Measurements from ENCODE around the gene OPA1. TPM values are rescaled to one million over a fixed set of nuclear protein-coding genes. Genes with fewer than 3 reads are reported as not detected.
A peak's percentile ranks its signal among the peaks of the same experiment; 100 is the strongest.

Gene OPA1
- total and polyA plus RNA-seq, 2 of the 13 experiments (the other 11 are each of a cell fraction or from before 2014, with no cell fraction given): 26.7 to 78.5 TPM

GRCh38 chr3:193711964-193712598 lies 119.1 kb downstream of the OPA1 start (continued):
- TF ChIP-seq HOXA7 (CRISPR knock-in tag; IDR thresholded peaks at IDR 0.05) (no peak), ZNF138 (CRISPR knock-in tag; IDR thresholded peaks at IDR 0.05; ENCODE audit: low read depth) (0 out of 2 replicates have a peak, but pooled peaks have one; percentile 44), MAFF (IDR thresholded peaks at IDR 0.05; ENCODE audit: low read depth, low read length) (no peak; the same call in 1 of the 2 replicates), FOSL1 (CRISPR knock-in tag; IDR thresholded peaks at IDR 0.05; ENCODE audit: borderline replicate concordance) (peak; percentile 81), ZBTB38 (CRISPR knock-in tag; IDR thresholded peaks at IDR 0.05) (peak; percentile 74), ZNF788 (CRISPR knock-in tag; IDR thresholded peaks at IDR 0.05; ENCODE audit: borderline replicate concordance) (peak; percentile 99), ZNF496 (CRISPR knock-in tag; IDR thresholded peaks at IDR 0.05; ENCODE audit: insufficient replicate concordance) (no peak), ZFP1 (CRISPR knock-in tag; IDR thresholded peaks at IDR 0.05) (peak; percentile 91), ZFP90 (CRISPR knock-in tag; IDR thresholded peaks at IDR 0.05; ENCODE audit: borderline replicate concordance) (peak; percentile 82; the same call in 1 of the 2 replicates), SIN3B (IDR thresholded peaks at IDR 0.05; ENCODE audit: low read length) (no peak), ZNF256 (CRISPR knock-in tag; conservative IDR thresholded peaks at IDR 0.05) (no peak), GPN1 (CRISPR knock-in tag; IDR thresholded peaks at IDR 0.05; ENCODE audit: borderline replicate concordance) (no peak), HOXD1 (CRISPR knock-in tag; IDR thresholded peaks at IDR 0.05) (peak; percentile 98), ZNF30 (CRISPR knock-in tag; IDR thresholded peaks at IDR 0.05) (no peak), ZNF83 (CRISPR knock-in tag; IDR thresholded peaks at IDR 0.05; ENCODE audit: borderline replicate concordance) (peak; percentile 30; the same call in 1 of the 2 replicates), ZNF12 (CRISPR knock-in tag; IDR thresholded peaks at IDR 0.05) (peak; percentile 87), ZNF772 (CRISPR knock-in tag; IDR thresholded peaks at IDR 0.05) (peak; percentile 97), NBN (conservative IDR thresholded peaks at IDR 0.05) (no peak)
- TF ChIP-seq, protein P1, sequence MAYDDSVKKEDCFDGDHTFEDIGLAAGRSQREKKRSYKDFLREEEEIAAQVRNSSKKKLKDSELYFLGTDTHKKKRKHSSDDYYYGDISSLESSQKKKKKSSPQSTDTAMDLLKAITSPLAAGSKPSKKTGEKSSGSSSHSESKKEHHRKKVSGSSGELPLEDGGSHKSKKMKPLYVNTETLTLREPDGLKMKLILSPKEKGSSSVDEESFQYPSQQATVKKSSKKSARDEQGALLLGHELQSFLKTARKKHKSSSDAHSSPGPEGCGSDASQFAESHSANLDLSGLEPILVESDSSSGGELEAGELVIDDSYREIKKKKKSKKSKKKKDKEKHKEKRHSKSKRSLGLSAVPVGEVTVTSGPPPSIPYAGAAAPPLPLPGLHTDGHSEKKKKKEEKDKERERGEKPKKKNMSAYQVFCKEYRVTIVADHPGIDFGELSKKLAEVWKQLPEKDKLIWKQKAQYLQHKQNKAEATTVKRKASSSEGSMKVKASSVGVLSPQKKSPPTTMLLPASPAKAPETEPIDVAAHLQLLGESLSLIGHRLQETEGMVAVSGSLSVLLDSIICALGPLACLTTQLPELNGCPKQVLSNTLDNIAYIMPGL (CRISPR knock-in tag; IDR thresholded peaks at IDR 0.05; ENCODE audit: borderline replicate concordance in 1 of 2, low read depth in 1 of 2): peak; percentile 34 to 62; a peak in 3 of 4 replicates
- TF ChIP-seq, protein P2, sequence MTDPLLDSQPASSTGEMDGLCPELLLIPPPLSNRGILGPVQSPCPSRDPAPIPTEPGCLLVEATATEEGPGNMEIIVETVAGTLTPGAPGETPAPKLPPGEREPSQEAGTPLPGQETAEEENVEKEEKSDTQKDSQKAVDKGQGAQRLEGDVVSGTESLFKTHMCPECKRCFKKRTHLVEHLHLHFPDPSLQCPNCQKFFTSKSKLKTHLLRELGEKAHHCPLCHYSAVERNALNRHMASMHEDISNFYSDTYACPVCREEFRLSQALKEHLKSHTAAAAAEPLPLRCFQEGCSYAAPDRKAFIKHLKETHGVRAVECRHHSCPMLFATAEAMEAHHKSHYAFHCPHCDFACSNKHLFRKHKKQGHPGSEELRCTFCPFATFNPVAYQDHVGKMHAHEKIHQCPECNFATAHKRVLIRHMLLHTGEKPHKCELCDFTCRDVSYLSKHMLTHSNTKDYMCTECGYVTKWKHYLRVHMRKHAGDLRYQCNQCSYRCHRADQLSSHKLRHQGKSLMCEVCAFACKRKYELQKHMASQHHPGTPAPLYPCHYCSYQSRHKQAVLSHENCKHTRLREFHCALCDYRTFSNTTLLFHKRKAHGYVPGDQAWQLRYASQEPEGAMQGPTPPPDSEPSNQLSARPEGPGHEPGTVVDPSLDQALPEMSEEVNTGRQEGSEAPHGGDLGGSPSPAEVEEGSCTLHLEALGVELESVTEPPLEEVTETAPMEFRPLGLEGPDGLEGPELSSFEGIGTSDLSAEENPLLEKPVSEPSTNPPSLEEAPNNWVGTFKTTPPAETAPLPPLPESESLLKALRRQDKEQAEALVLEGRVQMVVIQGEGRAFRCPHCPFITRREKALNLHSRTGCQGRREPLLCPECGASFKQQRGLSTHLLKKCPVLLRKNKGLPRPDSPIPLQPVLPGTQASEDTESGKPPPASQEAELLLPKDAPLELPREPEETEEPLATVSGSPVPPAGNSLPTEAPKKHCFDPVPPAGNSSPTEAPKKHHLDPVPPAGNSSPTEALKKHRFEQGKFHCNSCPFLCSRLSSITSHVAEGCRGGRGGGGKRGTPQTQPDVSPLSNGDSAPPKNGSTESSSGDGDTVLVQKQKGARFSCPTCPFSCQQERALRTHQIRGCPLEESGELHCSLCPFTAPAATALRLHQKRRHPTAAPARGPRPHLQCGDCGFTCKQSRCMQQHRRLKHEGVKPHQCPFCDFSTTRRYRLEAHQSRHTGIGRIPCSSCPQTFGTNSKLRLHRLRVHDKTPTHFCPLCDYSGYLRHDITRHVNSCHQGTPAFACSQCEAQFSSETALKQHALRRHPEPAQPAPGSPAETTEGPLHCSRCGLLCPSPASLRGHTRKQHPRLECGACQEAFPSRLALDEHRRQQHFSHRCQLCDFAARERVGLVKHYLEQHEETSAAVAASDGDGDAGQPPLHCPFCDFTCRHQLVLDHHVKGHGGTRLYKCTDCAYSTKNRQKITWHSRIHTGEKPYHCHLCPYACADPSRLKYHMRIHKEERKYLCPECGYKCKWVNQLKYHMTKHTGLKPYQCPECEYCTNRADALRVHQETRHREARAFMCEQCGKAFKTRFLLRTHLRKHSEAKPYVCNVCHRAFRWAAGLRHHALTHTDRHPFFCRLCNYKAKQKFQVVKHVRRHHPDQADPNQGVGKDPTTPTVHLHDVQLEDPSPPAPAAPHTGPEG (CRISPR knock-in tag; IDR thresholded peaks at IDR 0.05): peak; percentile 79; the same call in 1 of the 2 replicates
- TF ChIP-seq, protein P3, sequence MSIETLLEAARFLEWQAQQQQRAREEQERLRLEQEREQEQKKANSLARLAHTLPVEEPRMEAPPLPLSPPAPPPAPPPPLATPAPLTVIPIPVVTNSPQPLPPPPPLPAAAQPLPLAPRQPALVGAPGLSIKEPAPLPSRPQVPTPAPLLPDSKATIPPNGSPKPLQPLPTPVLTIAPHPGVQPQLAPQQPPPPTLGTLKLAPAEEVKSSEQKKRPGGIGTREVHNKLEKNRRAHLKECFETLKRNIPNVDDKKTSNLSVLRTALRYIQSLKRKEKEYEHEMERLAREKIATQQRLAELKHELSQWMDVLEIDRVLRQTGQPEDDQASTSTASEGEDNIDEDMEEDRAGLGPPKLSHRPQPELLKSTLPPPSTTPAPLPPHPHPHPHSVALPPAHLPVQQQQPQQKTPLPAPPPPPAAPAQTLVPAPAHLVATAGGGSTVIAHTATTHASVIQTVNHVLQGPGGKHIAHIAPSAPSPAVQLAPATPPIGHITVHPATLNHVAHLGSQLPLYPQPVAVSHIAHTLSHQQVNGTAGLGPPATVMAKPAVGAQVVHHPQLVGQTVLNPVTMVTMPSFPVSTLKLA (IDR thresholded peaks at IDR 0.05): peak; percentile 73
